ENCODE measurements around the gene NPPB. TPM values are rescaled to one million over a fixed set of nuclear protein-coding genes. Genes with fewer than 3 reads are reported as not detected.

NPPB gene
- total RNA-seq, 1 experiment from 2014 or later, result 0.35 TPM

DNA sequence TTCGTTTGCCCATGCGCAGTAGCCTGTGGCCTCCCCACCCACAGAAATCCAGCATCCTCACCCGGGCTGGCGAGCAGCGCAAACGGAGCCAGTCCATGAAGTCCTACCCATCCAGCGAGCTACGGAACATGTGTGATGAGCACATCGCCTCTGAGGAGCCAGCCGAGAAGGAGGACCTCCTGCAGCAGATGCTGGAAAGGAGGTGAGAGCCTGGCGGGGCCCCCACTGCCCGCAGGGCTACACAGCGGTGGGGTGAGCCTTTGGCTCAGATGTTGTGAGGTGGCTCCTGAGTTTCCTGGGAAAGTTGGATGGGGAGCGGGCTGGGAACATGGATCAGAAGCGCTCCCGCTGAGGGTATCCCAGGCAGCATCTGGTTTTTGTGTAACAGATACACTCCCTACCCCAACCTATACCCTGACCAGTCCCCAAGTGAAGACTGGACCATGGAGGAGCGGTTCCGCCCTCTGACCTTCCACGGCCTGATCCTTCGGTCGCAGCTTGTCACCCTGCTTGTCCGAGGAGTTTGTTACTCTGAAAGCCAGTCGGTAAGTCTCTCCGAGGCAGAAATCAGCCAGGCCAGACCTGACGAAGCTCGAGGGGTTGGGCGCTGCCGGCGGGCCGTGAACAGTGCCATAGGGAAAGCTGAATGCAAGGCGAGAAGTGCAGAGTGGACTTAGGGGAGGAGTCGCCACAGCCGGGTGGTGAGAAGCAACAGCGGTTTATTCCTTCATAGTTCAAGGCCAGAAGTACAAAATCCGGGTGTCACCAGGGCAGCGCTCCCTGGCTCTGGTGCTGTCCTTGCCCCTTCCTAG is 21.6 kb downstream of the NPPB start:
- no peak overlapping the region for H3K56ac ChIP-seq (ENCODE audit: insufficient read length, low read depth, low read length)
- no peaks in the 10 kb centered on the region for H3K9me3 ChIP-seq (ENCODE audit: control insufficient read depth, low read depth, low read length)
- no peak overlapping the region for H2AK5ac ChIP-seq (ENCODE audit: insufficient read length, low read length)
- no peak overlapping the region for H3K4me2 ChIP-seq (ENCODE audit: insufficient read depth, insufficient read length, low read length)
- H3K27ac Mint-ChIP-seq, result no peak overlapping the region; a peak in 1 of 7 replicates
- H3T11ph ChIP-seq (ENCODE audit: low read length), result no peak overlapping the region
- H4K91ac ChIP-seq (ENCODE audit: insufficient read length, low read depth, low read length), result no peak overlapping the region
- no peaks in the 10 kb centered on the region for H3K79me2 ChIP-seq (ENCODE audit: insufficient read depth, low read length)
- no peak overlapping the region for H3K9ac ChIP-seq (ENCODE audit: extremely low read depth, insufficient read length, low read length)
- no peak overlapping the region for H3K27ac ChIP-seq (ENCODE audit: insufficient read length, low read depth, low read length)
- H3K23me2 ChIP-seq (ENCODE audit: insufficient read length, low read depth, low read length, poor library complexity, severe bottlenecking), result no peaks in the 10 kb centered on the region
- no peak overlapping the region for H2BK12ac ChIP-seq (ENCODE audit: insufficient read length, low read depth, low read length)
- H2BK5ac ChIP-seq (ENCODE audit: insufficient read length, low read length), result no peak overlapping the region
- H3K36me3 Mint-ChIP-seq (ENCODE audit: insufficient read depth in 1 of 3, low read depth in 3 of 3), result peaks cover 39 to 95% (median 84%) of the 10 kb centered on the region in 3 experiments; a peak in 6 of 7 replicates
- no peaks in the 10 kb centered on the region for H3K79me1 ChIP-seq (ENCODE audit: insufficient read depth, low read depth, low read length, poor library complexity, severe bottlenecking)
- no peak for DNase-seq
- H4K20me1 ChIP-seq (ENCODE audit: control insufficient read depth, insufficient read depth, insufficient read length), result no peaks in the 10 kb centered on the region
- no peak overlapping the region for H3K18ac ChIP-seq (ENCODE audit: insufficient read length, low read depth, low read length)
- TF ChIP-seq, protein P1, sequence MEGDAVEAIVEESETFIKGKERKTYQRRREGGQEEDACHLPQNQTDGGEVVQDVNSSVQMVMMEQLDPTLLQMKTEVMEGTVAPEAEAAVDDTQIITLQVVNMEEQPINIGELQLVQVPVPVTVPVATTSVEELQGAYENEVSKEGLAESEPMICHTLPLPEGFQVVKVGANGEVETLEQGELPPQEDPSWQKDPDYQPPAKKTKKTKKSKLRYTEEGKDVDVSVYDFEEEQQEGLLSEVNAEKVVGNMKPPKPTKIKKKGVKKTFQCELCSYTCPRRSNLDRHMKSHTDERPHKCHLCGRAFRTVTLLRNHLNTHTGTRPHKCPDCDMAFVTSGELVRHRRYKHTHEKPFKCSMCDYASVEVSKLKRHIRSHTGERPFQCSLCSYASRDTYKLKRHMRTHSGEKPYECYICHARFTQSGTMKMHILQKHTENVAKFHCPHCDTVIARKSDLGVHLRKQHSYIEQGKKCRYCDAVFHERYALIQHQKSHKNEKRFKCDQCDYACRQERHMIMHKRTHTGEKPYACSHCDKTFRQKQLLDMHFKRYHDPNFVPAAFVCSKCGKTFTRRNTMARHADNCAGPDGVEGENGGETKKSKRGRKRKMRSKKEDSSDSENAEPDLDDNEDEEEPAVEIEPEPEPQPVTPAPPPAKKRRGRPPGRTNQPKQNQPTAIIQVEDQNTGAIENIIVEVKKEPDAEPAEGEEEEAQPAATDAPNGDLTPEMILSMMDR (conservative IDR thresholded peaks at IDR 0.05), result no peak
- no peak overlapping the region for H4K8ac ChIP-seq (replicated peaks; ENCODE audit: insufficient read length, low read depth, low read length)
- no peaks in the 10 kb centered on the region for H3K9me3 Mint-ChIP-seq
- H3K4me1 Mint-ChIP-seq, result no peaks in the 10 kb centered on the region
- no peak overlapping the region for H3K4ac ChIP-seq (ENCODE audit: low read depth, low read length)
- WGBS (ENCODE audit: extremely low coverage, insufficient read length, low lambda C conversion rate), result no CpG with 5 or more reads among the region's 36 CpGs
- no peak overlapping the region for H4K5ac ChIP-seq (ENCODE audit: insufficient read length, low read depth, low read length)
- H3K4me3 Mint-ChIP-seq, result no peak overlapping the region
- H3K14ac ChIP-seq (ENCODE audit: insufficient read depth, low read length), result no peak overlapping the region
- no peaks in the 10 kb centered on the region for H3K4me1 ChIP-seq (ENCODE audit: insufficient read depth, low read length)
- H2BK20ac ChIP-seq (ENCODE audit: low read depth, low read length, poor library complexity, severe bottlenecking), result no peak overlapping the region
- no peak overlapping the region for H2BK120ac ChIP-seq (ENCODE audit: low read depth, low read length, poor library complexity, severe bottlenecking)
- H2AFZ ChIP-seq (ENCODE audit: low read length), result no peak overlapping the region
- H2BK15ac ChIP-seq (ENCODE audit: low read depth, low read length), result no peak overlapping the region
- H3K23ac ChIP-seq (ENCODE audit: insufficient read length, low read depth, low read length), result no peak overlapping the region
- no peaks in the 10 kb centered on the region for H3K27me3 ChIP-seq (ENCODE audit: insufficient read depth, low read length)
- no peaks in the 10 kb centered on the region for H3K27me3 Mint-ChIP-seq (ENCODE audit: low read depth)
